Measurements from ENCODE around the gene FPR3. TPM values are rescaled to one million over a fixed set of nuclear protein-coding genes. Genes with fewer than 3 reads are reported as not detected.
"Not testable (repeated sequence)": the region's sequence is repeated elsewhere in the genome, so short reads cannot be mapped to it uniquely, and the experiment has no call there.

Gene FPR3
- polyA plus RNA-seq, 2 of the 4 experiments (the other 2 are of a cell fraction) = not detected

GRCh38 chr19:51805396-51805795 is 10.4 kb downstream of the FPR3 start:
- H3K9me3 ChIP-seq = peaks cover 27% of the 10 kb centered on the region
- WGBS (ENCODE audit: missing lambda C conversion rate) = 26% methylated on average over 8 of the region's 8 CpGs
- CTCF ChIA-PET; H3K27ac ChIP-seq; ATAC-seq; H3K4me3 ChIP-seq; H3K4me1 ChIP-seq; H3K4me2 ChIP-seq; POLR2A ChIA-PET; DNase-seq (ENCODE audit: low read depth in 1 of 2, low spot score in 1 of 2); FAIRE-seq: not testable (repeated sequence)

GRCh38 chr19:51806571-51806970 is 11.6 kb downstream of the FPR3 start:
- H3K4me3 ChIP-seq; POLR2A ChIA-PET; FAIRE-seq; H3K4me2 ChIP-seq; ATAC-seq; DNase-seq (ENCODE audit: low read depth in 1 of 2, low spot score in 1 of 2); H3K27ac ChIP-seq; H3K4me1 ChIP-seq: not testable (repeated sequence)
- H3K9me3 ChIP-seq = peaks cover 25% of the 10 kb centered on the region; the same call in 2 of the 3 replicates
- 39% methylated on average over 5 of the region's 5 CpGs for WGBS (ENCODE audit: missing lambda C conversion rate)
- CTCF ChIA-PET = interaction anchor here (0.8 kb wide), 1 partner anchor 56 kb away, joined by 3 read pairs; no protein-coding TSS in a partner anchor

- H3K4me3 ChIP-seq = no peak overlapping the region
- ChIA-PET POLR2A (no interaction called here), CTCF (interaction anchor here (0.8 to 1.2 kb wide), 2 partner anchors 57 to 333 kb away, joined by 3 to 4 read pairs; no protein-coding TSS in a partner anchor)
- no peak for TF ChIP-seq EP300 (IDR thresholded peaks at IDR 0.05)
- no peak for TF ChIP-seq HMGXB4 (CRISPR knock-in tag; IDR thresholded peaks at IDR 0.05; ENCODE audit: borderline replicate concordance)
- no peak for TF ChIP-seq BHLHE40 (IDR thresholded peaks at IDR 0.05; ENCODE audit: low read depth, low read length)
- no peak for TF ChIP-seq HEYL (CRISPR knock-in tag; IDR thresholded peaks at IDR 0.05)
- no peak for TF ChIP-seq FOSB (CRISPR knock-in tag; IDR thresholded peaks at IDR 0.05)
- no peak for TF ChIP-seq MAZ (IDR thresholded peaks at IDR 0.05; ENCODE audit: borderline replicate concordance, low read depth, low read length)
- TF ChIP-seq RNF2 (IDR thresholded peaks at IDR 0.05; ENCODE audit: borderline replicate concordance, low read depth) = no peak
- no peak for TF ChIP-seq MAFK (IDR thresholded peaks at IDR 0.05; ENCODE audit: partially characterized antibody)
- TF ChIP-seq HDAC2 (IDR thresholded peaks at IDR 0.05) = no peak
- no peak for TF ChIP-seq KDM1A (IDR thresholded peaks at IDR 0.05; ENCODE audit: low read depth)
- no peak for TF ChIP-seq HES2 (IDR thresholded peaks at IDR 0.05)
- no peak for TF ChIP-seq RFX5 (IDR thresholded peaks at IDR 0.05)
- TF ChIP-seq JUNB (IDR thresholded peaks at IDR 0.05) = no peak
- TF ChIP-seq ZFP36 (IDR thresholded peaks at IDR 0.05; ENCODE audit: borderline replicate concordance, partially characterized antibody) = no peak
- no peak for TF ChIP-seq NR3C1 (IDR thresholded peaks at IDR 0.05)
- TF ChIP-seq NFE2L2 (conservative IDR thresholded peaks at IDR 0.05; ENCODE audit: low read length) = no peak
- no peak for TF ChIP-seq RAD21 (conservative IDR thresholded peaks at IDR 0.05 in 1 of 2, IDR thresholded peaks at IDR 0.05 in 1 of 2)
- no peak for TF ChIP-seq CBX2 (IDR thresholded peaks at IDR 0.05; ENCODE audit: borderline replicate concordance, low read depth)
- TF ChIP-seq ESRRA (IDR thresholded peaks at IDR 0.05; ENCODE audit: borderline replicate concordance, low read length) = no peak
- TF ChIP-seq SREBF2 (IDR thresholded peaks at IDR 0.05) = no peak
- DNase-seq (ENCODE audit: low read depth in 1 of 2, low spot score in 1 of 2) (no peak), FAIRE-seq (no peak), ATAC-seq (no peak)
- no peak overlapping the region for H3K27ac ChIP-seq
- no peak overlapping the region for H3K4me2 ChIP-seq
- peaks cover 26% of the 10 kb centered on the region; the same call in 2 of the 3 replicates for H3K9me3 ChIP-seq
- no peaks in the 10 kb centered on the region for H3K4me1 ChIP-seq
- WGBS (ENCODE audit: missing lambda C conversion rate) = 7% methylated on average over 6 of the region's 6 CpGs
Measured at GRCh38 chr19:51807111-51807701, 12.2 kb downstream of the FPR3 start.

Data from A549 (cell line).